Measurements from ENCODE around the gene VAMP2. TPM values are rescaled to one million over a fixed set of nuclear protein-coding genes. Genes with fewer than 3 reads are reported as not detected.

VAMP2 gene
- total and polyA plus RNA-seq, 10 of the 15 experiments (the other 5 are each of a cell fraction or from before 2014, with no cell fraction given) = 3.0 to 35.2 (median 25.0) TPM

GRCh38 chr17:8162233-8162996 lies at the start of gene VAMP2 (continued):
- TF ChIP-seq BMI1 (IDR thresholded peaks at IDR 0.05; ENCODE audit: borderline replicate concordance) (no peak), MEF2A (IDR thresholded peaks at IDR 0.05; ENCODE audit: insufficient read depth, low read depth, low read length) (no peak), YBX1 (IDR thresholded peaks at IDR 0.05) (no peak), LARP7 (IDR thresholded peaks at IDR 0.05) (peak; percentile 95)

DNA sequence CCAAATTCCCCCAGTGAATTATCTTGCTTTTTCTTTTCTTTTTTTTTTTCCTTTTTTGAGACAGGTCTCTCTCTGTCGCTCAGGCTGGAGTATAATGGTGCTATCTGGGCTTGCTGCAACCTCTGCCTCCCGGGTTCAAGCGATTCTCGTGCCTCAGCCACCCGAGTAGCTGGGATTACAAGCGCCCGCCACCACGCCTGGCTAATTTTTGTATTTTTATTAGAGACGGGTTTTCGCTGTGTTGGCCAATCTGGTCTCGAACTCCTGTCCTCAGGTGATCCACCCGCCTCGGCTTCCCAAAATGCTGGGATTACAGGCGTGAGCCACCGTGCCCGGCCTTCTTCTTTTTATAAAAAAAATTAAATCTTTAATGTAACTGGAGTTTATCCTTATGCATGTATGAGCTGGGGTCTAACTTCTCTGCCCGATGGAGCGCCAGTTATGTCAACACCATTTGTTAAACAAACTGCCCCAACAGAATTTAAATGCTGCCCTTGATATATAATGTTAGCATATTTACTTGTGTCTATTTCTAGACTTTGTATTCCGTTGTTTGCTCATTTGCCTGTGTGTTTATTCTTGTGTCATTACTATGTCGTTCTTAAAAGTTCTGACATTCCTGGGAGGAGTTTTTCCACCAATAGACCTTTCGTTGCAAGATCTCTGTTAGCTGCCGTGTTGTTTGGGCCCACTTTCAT lies 48.2 kb upstream of the VAMP2 start:
- 3% methylated on average over 22 of the region's 22 CpGs for WGBS (ENCODE audit: insufficient coverage, insufficient replicate concordance, low lambda C conversion rate, missing lambda C conversion rate)
- peak overlapping the region; percentile 83 for H3K27ac ChIP-seq (ENCODE audit: control insufficient read depth, insufficient read depth)
- H3K79me2 ChIP-seq (ENCODE audit: control insufficient read depth, insufficient read depth, low read length) = peaks cover 33% of the 10 kb centered on the region
- FAIRE-seq = no peak
- H3K27me3 ChIP-seq (replicated peaks in 1 of 2; ENCODE audit: control insufficient read depth in 2 of 2, insufficient read depth in 2 of 2, low read length in 1 of 2) = no peaks in the 10 kb centered on the region
- peak; percentile 45 for ATAC-seq
- peak overlapping the region; percentile 92 for H3K9ac ChIP-seq (ENCODE audit: control insufficient read depth, insufficient read depth, low read length)
- TSS peak; percentile 95 for BruUV-seq (replicated peaks)
- no peaks in the 10 kb centered on the region for H3K4me1 ChIP-seq (ENCODE audit: control insufficient read depth, insufficient read depth, low read length)
- H4K20me1 ChIP-seq (ENCODE audit: control insufficient read depth, insufficient read depth) = no peaks in the 10 kb centered on the region
- RAD21 ChIA-PET (ENCODE audit: unreplicated experiment) = interaction anchor here (0.7 to 4.0 kb wide), 12 partner anchors 10 to 153 kb away, joined by 3 to 40 read pairs (median 5); partner anchors contain the start of genes BORCS6, CTC1 and PFAS
- peak overlapping the region; percentile 95; the same call in 1 of the 2 replicates for H3K4me3 ChIP-seq
- CTCF ChIA-PET = interaction anchor here (0.6 to 3.8 kb wide), 10 partner anchors 9 to 151 kb away, joined by 3 to 21 read pairs (median 4); no protein-coding TSS in a partner anchor
- no peaks in the 10 kb centered on the region for H3K9me3 ChIP-seq (replicated peaks; ENCODE audit: control insufficient read depth, insufficient read depth, low read length)
- peak overlapping the region; percentile 43 for H3K4me2 ChIP-seq (ENCODE audit: control insufficient read depth, insufficient read depth)
- intact Hi-C loops (cut with micrococcal nuclease; ENCODE audit: unreplicated experiment) = no loop called here
- in situ Hi-C loops (cut with MboI) = no loop called here
- peaks cover 5 to 15% of the 10 kb centered on the region in 2 experiments; a peak in 3 of 4 replicates for H3K36me3 ChIP-seq (ENCODE audit: control insufficient read depth in 2 of 2, insufficient read depth in 2 of 2, low read length in 1 of 2)
- peak overlapping the region; percentile 38 for H2AFZ ChIP-seq (ENCODE audit: control insufficient read depth, low read depth, low read length)
- SMC1A ChIA-PET (ENCODE audit: uncharacterized antibody, unreplicated experiment) = interaction anchor here (0.9 to 4.7 kb wide), 11 partner anchors 10 to 89 kb away, joined by 3 to 56 read pairs (median 7); partner anchors contain the start of gene SLC25A35
- POLR2A ChIA-PET = interaction anchor here (0.7 to 8.1 kb wide), 16 partner anchors 10 to 686 kb away, joined by 3 to 89 read pairs (median 4); partner anchors contain the start of genes BORCS6, CTC1, PFAS and SLC25A35
- no peak for DNase-seq (ENCODE audit: low read depth, low spot score)
- TF ChIP-seq SIX5 (IDR thresholded peaks at IDR 0.05; ENCODE audit: low read depth, low read length, severe bottlenecking) (no peak), TCF7 (IDR thresholded peaks at IDR 0.05; ENCODE audit: borderline replicate concordance) (no peak), NFXL1 (IDR thresholded peaks at IDR 0.05; ENCODE audit: borderline replicate concordance) (no peak), IKZF2 (IDR thresholded peaks at IDR 0.05) (peak; percentile 59 to 72; a peak in 3 of 4 replicates), SP1 (IDR thresholded peaks at IDR 0.05; ENCODE audit: low read depth, low read length) (no peak), SKIL (IDR thresholded peaks at IDR 0.05; ENCODE audit: low read depth, poor library complexity, severe bottlenecking) (peak; percentile 39), BMI1 (IDR thresholded peaks at IDR 0.05; ENCODE audit: borderline replicate concordance) (no peak), RELB (IDR thresholded peaks at IDR 0.05; ENCODE audit: low read depth) (peak; percentile 88), MYB (IDR thresholded peaks at IDR 0.05; ENCODE audit: borderline replicate concordance, low read depth, low read length) (no peak), NR2C2 (IDR thresholded peaks at IDR 0.05; ENCODE audit: borderline replicate concordance, control insufficient read depth, insufficient read length, low read depth) (no peak), TCF12 (IDR thresholded peaks at IDR 0.05; ENCODE audit: low read depth, low read length) (no peak), SPI1 (IDR thresholded peaks at IDR 0.05; ENCODE audit: borderline replicate concordance, insufficient read depth, low read depth, low read length) (no peak)

Data from GM12878 (cell line).